Endothelial cell (in vitro differentiated cells): ENCODE results near the gene PPP1R9A. TPM values are rescaled to one million over a fixed set of nuclear protein-coding genes. Genes with fewer than 3 reads are reported as not detected.

Experiments used
- DNase-seq: peaks from one replicate; pipeline ENCODE4 v3.0.0; 2021; ENCODE audit warnings: low spot score
- H3K27ac Mint-ChIP-seq: one replicate; pipeline ENCODE4 v1.8.0; 2021; ENCODE audit warnings: mixed read lengths, inconsistent platforms; ENCODE audit not compliant: unreplicated experiment
- H3K27me3 Mint-ChIP-seq: one replicate; pipeline ENCODE4 v1.8.0; 2021; ENCODE audit warnings: mild to moderate bottlenecking, moderate library complexity, mixed read lengths, inconsistent platforms; ENCODE audit not compliant: unreplicated experiment
- H3K36me3 Mint-ChIP-seq: one replicate; pipeline ENCODE4 v1.8.0; 2021; ENCODE audit warnings: mild to moderate bottlenecking, low read depth, mixed read lengths, inconsistent platforms; ENCODE audit not compliant: unreplicated experiment
- H3K4me1 Mint-ChIP-seq: one replicate; pipeline ENCODE4 v1.8.0; 2021; ENCODE audit warnings: mild to moderate bottlenecking, mixed read lengths, inconsistent platforms; ENCODE audit not compliant: unreplicated experiment
- H3K4me3 Mint-ChIP-seq: one replicate; pipeline ENCODE4 v1.8.0; 2021; ENCODE audit warnings: mild to moderate bottlenecking, mixed read lengths, inconsistent platforms; ENCODE audit not compliant: unreplicated experiment
- H3K9me3 Mint-ChIP-seq: one replicate; pipeline ENCODE4 v1.8.0; 2021; ENCODE audit warnings: mixed read lengths, inconsistent platforms; ENCODE audit not compliant: unreplicated experiment
- CTCF ChIP-seq: fragments of 200-600 bp; sonication (generic); IDR thresholded peaks from one replicate; pipeline ENCODE4 v1.5.0; 2021; ENCODE audit warnings: antibody characterized with exemption; ENCODE audit not compliant: unreplicated experiment
- total RNA-seq: library from RNA; stranded (reverse); fragmentation: NEBNext Ultra II Directional; extraction: Animal tissue kit (Norgen Biotek cat#: 25700); gene quantifications from one replicate; pipeline ENCODE4 v1.2.1, GENCODE V29; 2021; ENCODE audit not compliant: unreplicated experiment

PPP1R9A gene
- total RNA-seq, 1 donor from 2014 or later, result 22.2 TPM

DNA sequence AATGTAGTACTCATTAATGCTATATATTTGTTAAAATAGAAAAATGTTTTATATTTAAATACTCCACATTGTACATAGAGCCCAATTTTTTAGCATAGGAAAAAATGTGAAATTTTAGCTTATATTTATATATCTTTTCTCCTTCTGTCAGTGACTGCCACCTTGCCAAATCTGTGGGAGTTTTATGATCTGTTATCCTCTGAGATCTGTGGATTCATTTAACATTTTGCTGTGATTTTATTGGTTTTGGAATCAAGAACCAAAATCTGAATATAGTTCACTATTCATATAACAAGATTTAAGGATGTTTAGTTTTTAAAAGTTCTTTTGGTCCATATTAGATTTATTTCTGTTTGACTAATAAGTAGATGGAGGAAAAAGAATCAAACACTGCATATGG, 127.9 kb downstream of the PPP1R9A start:
- Mint-ChIP-seq H3K36me3 (no peaks in the 10 kb centered on the region), H3K4me1 (no peaks in the 10 kb centered on the region), H3K9me3 (no peaks in the 10 kb centered on the region), H3K4me3 (no peak overlapping the region), H3K27me3 (no peaks in the 10 kb centered on the region), H3K27ac (no peak overlapping the region)
- no peak for DNase-seq
- TF ChIP-seq CTCF, result no peak

DNA sequence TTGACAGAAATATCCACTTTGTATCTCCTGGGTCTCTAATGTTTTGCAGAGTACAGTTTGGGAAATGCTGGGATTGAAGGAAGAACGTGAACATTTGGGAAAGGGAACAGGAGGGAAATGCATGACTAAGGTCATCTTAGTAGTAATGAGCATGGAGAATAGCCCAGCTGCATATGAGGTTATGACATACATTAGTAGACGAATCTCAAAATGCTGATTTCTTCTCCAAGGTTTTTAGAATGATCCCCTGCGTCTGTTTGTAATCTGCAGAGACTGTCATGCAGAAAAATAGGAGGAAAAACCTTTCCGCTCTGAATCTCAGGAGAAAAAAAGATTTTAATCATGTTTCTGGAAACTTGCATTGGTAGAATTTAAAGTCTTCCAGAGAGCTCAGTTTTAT, 133.6 kb downstream of the PPP1R9A start:
- no peak overlapping the region for H3K27ac Mint-ChIP-seq
- DNase-seq, result no peak
- H3K27me3 Mint-ChIP-seq, result peaks cover 2% of the 10 kb centered on the region
- no peak for TF ChIP-seq CTCF
- H3K4me3 Mint-ChIP-seq, result no peak overlapping the region
- peaks cover 11% of the 10 kb centered on the region for H3K4me1 Mint-ChIP-seq
- H3K9me3 Mint-ChIP-seq, result no peaks in the 10 kb centered on the region
- no peaks in the 10 kb centered on the region for H3K36me3 Mint-ChIP-seq

DNA sequence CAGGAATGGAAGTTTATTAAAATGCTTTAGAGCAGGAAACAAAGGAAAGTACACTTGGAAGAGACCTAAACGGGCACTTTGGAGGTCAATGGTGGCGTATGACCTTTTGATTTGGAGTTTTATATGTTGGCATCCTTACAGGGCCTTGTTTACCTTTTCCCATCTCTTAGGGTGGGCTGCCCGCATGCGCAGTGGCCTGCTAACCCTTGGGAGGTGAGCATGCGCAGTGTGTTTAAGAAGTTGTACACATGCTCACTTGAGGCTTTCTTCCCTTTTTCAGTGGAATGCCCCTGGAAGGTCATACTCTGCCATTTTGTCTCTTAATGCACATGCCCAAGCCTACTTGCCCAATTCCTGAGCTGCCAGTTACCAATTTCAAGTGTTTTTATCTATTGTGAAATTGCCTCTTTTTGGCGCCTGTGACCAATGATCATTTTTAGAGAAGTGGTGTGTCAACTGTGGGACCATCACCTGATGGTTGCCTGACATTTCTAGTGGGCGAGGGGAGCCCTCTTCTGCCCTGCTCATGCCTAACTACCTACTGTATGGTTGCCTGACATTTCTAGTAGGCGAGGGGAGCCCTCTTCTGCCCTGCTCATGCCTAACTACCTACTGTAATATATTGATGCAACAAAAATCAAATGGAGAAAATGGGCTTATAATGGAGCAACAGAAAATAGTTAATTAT, 138.0 kb downstream of the PPP1R9A start:
- H3K36me3 Mint-ChIP-seq, result no peaks in the 10 kb centered on the region
- H3K4me3 Mint-ChIP-seq, result no peak overlapping the region
- H3K27me3 Mint-ChIP-seq, result peaks cover 2% of the 10 kb centered on the region
- no peaks in the 10 kb centered on the region for H3K9me3 Mint-ChIP-seq
- peaks cover 11% of the 10 kb centered on the region for H3K4me1 Mint-ChIP-seq
- no peak overlapping the region for H3K27ac Mint-ChIP-seq
- no peak for DNase-seq
- no peak for TF ChIP-seq CTCF

DNA sequence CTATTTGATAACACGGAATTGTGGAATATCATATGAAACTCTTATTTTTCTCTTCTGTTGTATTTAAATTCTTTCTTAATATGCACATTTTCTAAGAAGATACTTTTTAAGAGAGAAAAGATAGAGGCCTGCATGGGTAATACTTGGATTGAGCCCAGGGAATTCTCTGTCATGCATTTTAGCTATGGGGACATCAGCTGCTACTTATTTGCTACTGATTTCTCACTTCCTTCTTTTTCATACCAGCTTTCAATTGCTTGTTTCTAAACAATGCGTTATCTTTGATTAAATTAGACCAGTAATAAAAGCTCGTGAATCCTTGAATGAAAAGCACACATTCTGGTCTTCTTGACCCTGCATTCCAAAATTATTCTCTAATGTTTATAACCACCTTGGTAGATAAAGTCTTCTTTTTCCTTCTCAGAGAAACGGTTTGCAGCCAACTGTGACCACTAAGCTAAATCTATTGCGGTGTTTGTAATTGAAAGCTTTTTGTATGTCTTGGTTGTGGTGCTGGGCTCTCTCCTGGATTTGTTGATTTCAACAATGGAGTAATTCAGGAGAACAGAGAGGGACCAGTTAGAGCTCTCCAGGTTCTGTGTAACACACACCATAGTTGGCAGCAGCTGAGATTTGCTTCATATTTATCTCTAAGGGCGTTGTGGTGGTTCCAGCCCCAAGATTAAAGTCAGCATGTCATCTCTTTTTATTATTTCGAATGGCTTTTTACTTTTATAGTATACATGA, 139.3 kb downstream of the PPP1R9A start:
- no peak for TF ChIP-seq CTCF
- no peak overlapping the region for H3K27ac Mint-ChIP-seq

GRCh38 chr7:95047291-95047690, 139.9 kb downstream of the PPP1R9A start:
- H3K27ac Mint-ChIP-seq, result no peak overlapping the region
- no peaks in the 10 kb centered on the region for H3K9me3 Mint-ChIP-seq
- no peak for DNase-seq
- H3K4me3 Mint-ChIP-seq, result no peak overlapping the region
- H3K36me3 Mint-ChIP-seq, result no peaks in the 10 kb centered on the region
- no peak for TF ChIP-seq CTCF
- peaks cover 11% of the 10 kb centered on the region for H3K4me1 Mint-ChIP-seq
- peaks cover 2% of the 10 kb centered on the region for H3K27me3 Mint-ChIP-seq

More for the DNA sequence above, 139.3 kb downstream of the PPP1R9A start:
- peaks cover 2% of the 10 kb centered on the region for H3K27me3 Mint-ChIP-seq
- no peak overlapping the region for H3K4me3 Mint-ChIP-seq
- no peaks in the 10 kb centered on the region for H3K36me3 Mint-ChIP-seq
- DNase-seq, result no peak
- no peaks in the 10 kb centered on the region for H3K9me3 Mint-ChIP-seq
- peaks cover 11% of the 10 kb centered on the region for H3K4me1 Mint-ChIP-seq
